NCI-H748 (cell line): Measurements from ENCODE around the gene GPR173.
A peak's percentile ranks its signal among the peaks of the same experiment; 100 is the strongest.

Experiments used
- DNase-seq: peaks from one replicate; lab custom pipeline; 2025; ENCODE audit not compliant: unreplicated experiment; lab: John Stamatoyannopoulos, UW

The GPR173 gene, protein sequence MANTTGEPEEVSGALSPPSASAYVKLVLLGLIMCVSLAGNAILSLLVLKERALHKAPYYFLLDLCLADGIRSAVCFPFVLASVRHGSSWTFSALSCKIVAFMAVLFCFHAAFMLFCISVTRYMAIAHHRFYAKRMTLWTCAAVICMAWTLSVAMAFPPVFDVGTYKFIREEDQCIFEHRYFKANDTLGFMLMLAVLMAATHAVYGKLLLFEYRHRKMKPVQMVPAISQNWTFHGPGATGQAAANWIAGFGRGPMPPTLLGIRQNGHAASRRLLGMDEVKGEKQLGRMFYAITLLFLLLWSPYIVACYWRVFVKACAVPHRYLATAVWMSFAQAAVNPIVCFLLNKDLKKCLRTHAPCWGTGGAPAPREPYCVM

DNA sequence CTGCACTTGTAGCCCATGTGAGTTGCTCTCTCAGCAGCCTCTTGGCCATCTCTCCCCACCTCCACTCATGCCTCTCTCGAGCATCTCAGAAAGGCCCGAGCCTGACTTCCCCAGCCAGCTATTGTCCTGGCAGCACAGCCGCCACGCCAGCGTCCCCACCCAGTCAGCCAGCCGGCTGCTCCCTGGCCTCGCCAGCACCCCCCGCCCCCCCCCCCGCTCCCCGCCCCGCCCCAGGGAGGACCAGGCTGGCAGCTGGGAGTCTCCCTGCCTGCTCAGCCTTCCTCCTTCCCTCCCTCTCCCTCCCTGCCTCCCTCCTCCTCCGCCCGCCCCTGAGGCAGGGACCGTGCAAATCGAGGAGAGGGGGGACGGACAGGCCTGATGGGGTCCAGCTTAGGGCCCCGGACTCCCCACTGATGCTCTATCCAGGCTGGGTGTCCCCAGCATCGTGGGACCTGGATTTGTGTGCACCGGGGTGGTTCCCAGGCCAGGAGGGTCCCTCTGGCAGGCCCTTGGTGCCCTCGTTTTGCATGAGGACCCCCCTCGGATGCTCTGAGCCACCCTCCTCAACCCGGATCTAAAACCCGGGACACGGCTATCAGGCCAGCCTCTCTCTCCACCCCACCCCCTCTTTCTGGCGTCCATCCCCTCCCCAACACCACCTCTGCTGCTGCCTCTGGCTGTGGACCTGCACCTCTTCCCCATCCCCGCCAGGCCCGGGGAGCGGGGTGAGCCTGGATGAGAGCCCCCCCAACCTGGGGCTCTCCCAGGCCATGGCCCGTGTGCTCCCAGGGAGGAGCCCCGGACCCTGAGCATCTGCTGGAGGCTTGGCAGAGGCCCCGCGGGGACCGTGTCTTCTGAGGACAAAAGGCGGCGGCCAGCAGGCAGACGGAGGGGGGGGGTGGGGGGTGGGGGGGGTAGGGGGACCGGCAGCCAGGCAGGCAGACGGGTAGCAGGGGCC lies at the start of gene GPR173:
Gene GPR173, plus strand, starts transcription at position 621 of the 958 bp plus-strand sequence. CDS start 27,833 bp downstream, outside the sequence.
- peak; percentile 84 for DNase-seq

DNA sequence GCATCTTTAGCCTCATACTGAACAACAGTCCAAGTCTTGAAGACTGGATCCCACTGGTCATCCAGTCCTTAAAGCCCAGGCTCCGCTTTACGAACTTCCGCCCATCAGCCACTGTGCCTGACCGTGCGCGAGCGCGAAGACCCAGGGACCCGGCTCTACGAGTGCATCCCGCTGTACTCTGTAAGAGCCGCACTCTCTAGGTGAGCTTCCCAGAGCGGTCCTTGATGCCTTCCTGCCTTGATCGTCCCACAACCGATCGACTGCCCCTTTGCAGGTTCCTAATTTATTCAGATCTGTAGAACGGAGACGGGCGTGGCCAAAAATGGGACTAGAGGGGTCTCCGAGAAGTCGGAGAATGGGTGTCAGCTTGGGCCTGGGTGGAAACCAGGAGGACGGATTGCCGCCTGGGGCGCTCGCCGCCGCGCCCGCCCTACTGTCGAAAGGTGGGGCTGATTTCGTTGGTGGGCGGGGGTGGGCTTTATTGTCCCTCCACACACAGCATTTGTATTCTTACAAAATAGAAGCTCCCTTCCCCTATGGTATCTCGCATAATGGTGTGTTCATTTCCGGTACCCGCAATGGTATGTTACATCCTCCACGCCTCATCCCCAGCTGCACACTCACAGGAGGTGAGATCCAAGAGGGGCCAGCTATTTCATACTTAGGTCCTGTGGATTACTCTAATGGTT lies 48.0 kb upstream of the GPR173 start:
- DNase-seq = no peak

DNA sequence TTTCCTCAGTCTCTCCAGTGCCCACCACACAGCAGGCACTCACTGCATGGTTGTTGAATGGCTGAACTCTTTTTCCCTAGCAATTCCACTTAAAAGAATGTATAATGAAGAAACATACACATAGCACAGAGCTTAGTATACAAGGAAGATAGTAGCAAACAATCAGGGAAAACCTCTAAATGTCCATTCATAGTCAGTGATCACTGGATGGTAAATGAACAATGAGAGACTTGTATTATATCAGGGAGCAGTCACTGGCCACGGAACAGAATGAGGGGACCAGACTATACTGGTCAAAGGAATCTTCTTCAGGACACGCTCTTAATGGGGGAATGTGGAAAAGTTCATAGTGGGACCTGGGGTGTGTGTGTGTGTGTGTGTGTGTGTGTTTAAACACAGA lies 46.6 kb upstream of the GPR173 start:
- no peak for DNase-seq

DNA sequence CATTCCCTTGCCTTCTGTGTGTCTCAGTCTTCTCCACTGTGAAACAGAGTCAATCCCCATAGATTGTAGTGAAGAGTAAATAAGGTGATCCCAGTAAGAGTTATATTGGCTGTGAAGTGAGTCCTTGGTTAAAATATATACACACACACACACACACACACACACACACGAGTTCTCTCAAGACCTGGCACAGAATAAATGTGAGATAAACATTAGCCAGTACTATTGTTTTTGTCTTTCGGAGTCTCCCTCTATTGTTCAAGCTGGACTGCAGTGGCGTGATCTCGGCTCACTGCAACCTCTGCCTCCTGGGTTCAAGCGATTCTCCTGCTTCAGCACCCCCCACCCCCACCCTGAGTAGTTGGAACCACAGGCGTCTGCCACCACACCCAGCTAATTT lies 45.5 kb upstream of the GPR173 start:
- no peak for DNase-seq

DNA sequence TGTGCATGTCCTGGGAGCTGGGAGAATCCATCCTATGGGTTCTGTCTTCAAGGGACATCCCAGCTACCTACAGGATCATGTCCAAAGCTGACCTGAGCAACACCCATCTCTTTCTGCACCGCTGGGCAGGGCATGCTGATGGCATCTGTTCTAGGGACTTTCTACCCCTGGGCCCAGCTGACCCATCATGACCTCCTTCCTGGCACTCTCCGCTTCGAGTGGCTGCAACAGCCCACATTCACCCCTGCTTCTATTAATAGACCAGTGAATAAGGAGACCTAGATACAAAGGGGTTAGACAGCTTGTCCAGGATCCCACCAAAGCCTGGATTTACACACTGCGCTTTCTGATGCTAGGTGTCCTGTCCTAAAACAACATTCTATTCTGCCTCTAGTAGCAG lies 44.6 kb upstream of the GPR173 start:
- no peak for DNase-seq

DNA sequence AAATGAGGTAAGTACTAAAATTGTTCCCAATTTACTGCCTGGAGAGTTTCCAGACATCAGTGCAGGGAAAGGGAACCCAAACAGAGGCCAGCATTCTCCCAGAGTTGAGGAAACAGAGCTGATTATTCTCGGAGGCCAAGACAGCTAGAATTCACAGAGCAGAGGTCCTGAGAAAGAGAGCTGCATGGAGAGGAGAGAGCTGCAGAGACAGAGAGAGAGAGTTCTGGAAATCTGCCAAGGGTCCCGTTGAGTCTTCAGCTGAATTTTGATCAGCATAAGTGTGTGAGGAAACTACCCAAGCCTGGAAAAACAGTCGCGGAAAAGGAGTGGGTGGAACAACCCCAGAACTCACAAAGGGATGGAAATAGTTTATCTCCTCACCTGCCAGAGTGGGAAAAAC lies 43.8 kb upstream of the GPR173 start:
- no peak for DNase-seq

DNA sequence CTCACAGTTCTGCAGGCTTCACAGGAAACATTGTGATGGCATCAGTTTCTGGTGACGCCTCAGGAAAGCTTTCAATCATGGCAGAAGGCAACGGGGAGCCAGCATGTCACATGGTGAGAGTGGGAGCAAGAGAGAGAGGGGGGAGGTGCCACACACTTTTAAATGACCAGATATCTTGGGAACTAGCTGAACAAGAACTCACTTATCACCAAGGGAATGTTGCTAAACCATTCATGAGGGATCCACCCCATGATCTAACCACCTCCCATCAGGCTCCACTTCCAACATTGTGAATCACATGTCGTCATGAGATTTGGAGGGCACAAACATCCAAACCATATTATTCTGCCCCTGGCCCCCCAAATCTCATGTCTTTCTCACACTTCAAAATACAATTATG lies 43.3 kb upstream of the GPR173 start:
- no peak for DNase-seq

DNA sequence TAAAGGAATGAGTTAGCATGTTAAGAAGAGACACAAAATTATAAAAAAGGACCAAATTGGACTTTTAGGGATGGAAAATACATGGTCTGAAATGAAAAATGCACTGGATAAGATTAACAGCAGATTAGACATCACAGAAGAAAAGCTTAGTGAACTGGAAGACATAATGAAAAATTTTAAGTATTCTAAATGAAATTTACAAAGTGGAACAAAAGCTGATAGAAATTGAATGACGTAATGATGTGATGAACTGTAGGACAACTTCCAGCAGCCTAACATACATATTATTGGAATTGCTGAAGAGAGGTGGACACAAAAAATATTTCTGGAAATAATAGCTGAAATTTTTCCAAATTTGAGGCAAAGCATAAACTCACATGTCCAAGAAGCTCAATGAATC lies 39.6 kb upstream of the GPR173 start:
- DNase-seq = no peak

DNA sequence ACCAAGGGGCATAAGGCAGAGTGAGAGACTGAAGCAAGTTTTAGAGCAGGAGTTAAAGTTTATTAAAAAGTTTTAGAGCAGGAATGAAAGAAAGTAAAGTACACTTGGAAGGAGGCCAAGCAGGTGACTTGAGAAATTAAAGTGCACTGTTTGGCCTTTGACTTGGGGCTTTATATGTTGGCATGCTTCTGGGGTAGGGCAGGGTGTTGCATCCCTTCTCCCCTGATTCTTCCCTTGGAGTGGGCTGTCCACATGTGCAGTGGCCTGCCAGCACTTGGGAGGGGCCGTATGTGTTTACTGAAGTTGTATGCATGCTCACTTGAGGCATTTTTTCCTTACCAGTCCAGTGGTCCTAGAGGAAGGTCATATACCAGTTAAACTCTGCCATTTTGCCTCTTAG lies 35.3 kb upstream of the GPR173 start:
- DNase-seq = no peak

DNA sequence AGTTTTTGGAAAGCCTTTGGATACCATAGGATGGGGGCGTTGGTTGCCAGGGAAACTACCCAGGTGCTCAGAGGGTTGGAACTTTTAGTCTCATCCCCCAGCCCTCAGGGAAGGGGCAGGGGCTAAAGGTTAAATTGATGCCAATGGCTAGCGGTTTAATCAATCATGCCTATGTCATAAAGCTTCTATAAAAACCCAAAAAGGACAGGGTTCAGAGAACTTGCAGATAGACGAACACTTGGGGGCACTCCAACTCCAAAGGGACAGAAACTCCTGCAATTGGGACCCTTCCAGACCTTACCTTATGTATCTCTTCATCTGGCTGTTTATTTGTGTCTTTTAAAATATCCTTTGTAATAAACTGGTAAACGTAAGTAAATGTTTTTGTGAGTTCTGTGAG lies 30.0 kb upstream of the GPR173 start:
- peak; percentile 30 for DNase-seq

DNA sequence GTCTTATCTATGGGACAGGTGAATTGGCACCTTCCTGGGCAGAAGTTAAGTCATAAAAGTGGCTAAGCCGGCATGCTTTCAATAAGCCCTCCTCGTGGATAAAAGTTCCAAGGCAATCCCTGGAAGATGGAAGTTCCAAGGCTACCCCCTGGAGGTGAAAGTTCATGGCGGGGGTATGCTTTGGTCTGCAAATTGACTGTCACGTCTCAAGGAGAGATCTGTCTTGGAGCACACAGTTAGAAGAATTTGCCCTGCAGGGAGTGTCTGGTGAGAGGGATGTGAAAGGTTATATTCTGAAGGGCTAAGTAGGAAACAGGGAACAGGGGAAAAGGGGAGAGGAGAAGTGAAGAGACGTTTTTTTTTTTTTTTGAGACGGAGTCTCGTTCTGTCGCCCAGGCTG lies 26.2 kb upstream of the GPR173 start:
- DNase-seq = no peak

DNA sequence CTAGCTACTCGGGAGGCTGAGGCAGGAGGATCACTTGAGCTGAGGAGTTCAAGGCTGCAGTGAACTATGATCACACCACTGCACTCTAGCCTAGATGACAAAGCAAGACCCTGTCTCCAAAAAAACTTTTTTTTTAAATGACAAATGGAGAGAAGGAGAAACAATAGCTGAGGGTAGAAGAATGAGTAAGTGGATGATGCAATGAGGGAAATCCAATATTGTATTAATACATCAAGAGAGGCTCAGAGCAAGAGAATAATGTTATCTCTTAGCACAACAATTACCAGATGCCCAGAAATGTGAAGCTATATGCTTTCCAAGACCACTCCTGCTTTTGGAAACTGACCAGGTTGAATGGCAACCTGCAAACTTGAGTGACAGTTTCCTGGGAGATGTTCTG lies 19.9 kb upstream of the GPR173 start:
- no peak for DNase-seq

DNA sequence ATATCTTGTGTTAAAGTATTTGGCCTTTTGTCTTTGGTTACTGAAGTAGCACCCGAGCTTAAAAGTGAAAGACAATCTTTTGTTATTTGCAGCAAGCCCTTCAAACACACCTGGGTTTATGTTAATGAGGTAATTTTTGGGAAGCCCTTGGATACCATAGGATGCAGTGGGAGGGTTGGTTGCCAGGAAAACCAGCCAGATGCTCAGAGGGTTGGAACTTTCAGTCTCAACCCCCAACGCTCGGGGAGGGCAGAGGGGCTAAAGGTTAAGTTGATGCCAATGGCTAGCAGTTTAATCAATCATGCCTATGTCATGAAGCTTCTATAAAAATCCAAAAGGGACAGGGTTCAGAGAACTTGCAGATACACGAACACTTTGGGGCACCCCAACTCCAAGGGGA lies 17.2 kb upstream of the GPR173 start:
- peak; percentile 6 for DNase-seq

DNA sequence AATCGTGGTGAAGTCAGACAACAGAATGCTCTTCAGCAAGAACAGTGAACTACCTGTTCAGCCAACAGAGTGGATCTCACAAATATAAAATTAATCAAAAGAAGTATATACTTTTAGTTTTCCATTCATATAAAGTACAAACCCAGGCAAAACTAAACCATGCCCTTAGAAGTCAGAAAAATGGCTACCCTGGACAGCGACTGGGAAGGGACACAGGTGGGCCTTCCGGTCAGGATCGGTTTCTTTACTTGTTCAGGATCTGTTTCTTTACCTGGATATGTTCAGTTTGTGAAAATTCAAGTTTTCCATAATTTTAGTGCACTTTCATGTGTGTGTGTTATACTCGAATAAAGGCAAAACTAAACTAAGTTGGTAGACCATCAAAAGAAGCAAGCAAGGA lies 12.4 kb upstream of the GPR173 start:
- no peak for DNase-seq

DNA sequence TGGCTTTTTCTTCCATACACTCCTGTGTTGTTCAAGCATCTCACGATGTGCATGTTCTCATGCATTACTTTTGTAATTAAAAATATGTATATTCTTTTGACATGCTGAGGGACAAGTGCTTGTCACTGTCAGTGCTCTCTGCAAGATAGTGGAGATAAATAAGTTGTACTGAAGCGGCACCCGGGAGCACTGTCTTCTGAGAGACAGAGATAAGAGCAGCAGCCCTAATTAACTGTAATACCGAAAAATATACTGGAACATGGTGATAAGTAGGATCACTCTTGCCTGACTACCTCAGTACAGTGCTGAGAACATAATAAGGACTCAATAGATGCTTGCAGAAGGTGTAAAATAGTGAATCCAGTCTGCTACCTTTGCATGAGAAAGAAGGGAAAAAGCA lies 9.4 kb upstream of the GPR173 start:
- no peak for DNase-seq

DNA sequence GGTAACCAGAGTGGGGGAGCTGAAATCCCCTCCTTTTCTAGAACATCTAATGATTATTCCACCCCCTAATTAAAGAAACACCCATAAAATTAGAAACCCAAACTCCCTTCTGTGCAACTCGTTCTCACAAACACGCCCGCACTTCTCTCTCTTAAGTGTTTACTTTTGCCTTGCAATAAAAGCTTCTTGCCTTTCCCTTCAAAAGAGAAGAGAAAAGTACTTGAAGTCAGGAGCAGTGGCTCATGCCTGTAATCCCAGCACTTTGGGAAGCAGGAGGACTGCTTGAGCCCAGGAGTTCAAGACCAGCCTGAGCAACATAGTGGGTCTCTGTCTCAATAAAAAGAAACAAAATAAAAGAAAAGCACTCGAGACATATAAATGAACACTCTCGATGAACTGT lies 3.6 kb upstream of the GPR173 start:
- DNase-seq = no peak

DNA sequence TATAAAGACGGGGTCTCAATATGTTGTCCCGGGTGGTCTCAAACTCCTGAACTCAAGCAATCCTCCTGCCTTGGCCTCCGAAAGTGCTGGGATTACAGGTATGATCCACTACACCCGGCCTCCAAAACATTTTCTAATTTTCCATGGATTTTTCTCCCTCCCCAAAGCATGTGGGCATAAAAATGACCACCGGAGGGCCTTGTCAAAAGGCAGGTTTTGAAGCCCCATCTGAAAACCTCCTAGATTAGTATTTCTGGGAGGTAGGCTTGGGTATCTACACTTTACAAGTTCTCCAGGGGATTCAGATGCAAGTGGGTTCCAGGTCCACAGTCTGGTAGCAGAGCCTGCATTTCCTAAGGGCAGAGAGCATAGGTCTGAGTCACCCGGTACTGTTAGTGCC lies 1.4 kb upstream of the GPR173 start:
- DNase-seq = peak; percentile 54

DNA sequence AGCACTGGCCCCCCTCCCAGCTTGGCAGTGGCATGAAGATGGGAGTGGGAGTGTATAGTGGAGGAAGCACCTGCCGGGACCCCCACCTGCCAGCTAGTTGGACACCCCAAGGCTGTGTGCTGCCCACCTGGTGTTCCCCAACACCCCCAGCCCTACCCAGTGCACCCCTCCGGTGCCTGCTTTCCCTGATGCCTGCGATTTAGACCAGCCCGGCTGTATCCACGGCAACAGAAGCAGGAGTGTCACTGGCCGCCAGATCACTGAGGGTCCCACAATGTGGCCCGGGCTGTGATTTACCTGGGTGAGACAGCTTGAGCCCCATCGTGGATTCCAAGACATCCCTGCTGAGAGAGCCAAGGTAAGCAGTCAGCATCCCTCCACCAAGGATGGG lies 533 bp downstream of the GPR173 start:
- DNase-seq = peak; percentile 27

DNA sequence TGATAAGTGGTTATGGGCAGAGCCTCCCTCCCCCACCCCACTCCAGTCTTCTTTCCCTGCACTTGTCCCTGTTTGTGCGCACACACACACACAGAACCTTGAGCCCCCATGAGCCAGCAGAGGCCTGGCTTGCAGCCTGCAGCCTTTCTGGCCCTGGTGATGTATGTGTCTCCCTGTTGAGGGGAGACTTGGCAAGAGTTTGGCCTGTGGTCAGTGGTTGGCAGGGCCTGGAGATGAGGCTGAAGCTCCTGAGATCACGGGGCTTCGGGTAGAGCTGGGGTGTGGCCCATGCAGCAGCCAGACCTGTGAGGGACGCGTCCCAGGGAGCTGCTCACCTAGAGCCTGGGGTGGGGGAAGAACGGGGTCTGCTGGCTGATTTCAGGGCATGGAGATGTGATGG lies 2.3 kb downstream of the GPR173 start:
- DNase-seq = no peak

DNA sequence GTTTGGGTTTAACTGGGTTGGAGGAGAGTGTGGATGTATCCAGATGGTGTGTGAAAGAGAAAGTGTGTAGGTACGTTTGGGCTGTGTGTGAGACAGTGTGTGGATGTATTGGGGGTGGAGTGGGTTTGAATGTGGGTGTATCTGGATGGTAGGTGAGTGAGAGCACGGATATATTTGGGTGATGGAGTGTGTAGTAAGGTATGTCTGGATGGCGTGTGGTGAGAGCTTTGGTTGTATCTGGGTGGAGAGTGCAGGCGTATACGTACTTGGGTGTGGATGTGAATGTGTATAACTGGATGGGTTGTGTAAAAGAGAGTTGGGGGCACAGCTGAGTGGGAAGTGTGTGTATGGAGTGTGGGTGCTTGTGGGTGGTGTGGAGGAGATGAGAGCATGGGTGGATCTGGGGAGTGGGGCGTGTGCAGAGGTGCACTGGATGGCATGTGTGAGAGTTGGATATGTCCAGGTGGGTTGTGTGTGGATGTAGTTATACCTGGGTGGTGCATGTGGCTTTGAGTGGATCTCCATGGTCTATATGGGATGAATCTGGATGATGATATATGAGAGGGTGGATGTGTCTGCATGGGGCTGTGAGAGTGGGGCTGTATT lies 6.8 kb downstream of the GPR173 start:
- no peak for DNase-seq

DNA sequence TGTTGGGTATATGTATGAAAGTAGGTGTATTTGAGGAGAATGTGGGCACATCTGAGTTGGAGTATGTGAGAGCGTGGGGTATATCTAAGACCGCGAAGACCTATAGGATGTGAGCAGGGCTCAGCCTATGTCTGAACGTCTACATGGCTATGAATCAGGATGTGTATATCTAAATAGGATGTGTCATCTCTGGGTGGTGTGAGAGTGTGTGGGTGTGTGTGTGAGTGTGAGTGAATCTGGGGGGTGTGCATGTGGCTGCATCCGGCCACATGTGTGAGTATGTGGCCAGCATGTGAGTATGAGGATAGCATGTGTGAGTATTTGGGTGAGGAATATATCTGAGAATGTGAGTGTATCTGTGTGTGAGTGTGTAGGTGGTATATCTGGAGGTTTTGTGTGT lies 7.7 kb downstream of the GPR173 start:
- DNase-seq = no peak
